GM08714 (cell line): ENCODE measurements around the gene LETM1.

Experiments
- H3K4me3 ChIP-seq: fragments of 200-500 bp; sonication (Bioruptor generic); 2 replicates; pipeline ENCODE4 v1.5.1; 2014; ENCODE audit warnings: mild to moderate bottlenecking, low read length, inconsistent platforms
- ZNF274 ChIP-seq: IDR thresholded peaks from 2 replicates; pipeline ENCODE4 v1.6.1; 2012; ENCODE audit warnings: mild to moderate bottlenecking, low read depth, low read length

The LETM1 gene

DNA sequence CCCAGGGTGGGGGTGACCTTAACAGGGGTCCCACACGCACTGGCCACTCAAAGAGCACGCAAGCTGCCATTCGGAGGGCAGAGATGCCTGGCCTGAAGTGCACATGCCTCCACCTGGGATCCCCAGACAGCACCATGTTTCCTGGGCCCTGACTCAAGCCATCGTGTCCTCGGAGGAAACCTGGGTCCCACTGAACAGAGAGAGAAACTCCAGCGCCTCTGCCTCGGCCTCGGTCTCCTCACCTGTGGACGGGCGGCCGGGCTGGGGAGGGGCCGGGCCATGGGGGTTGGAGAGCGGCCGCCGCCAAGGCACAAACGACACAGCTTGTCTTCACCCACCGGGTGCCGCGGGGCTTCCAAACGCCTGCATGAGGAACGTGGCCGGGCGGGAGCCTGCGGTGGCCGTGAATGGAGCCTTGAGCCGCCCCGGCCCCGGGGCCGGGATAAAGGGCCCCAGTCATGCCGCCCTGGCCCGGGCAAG is 92.8 kb downstream of the LETM1 start:
- no peak overlapping the region for H3K4me3 ChIP-seq
- TF ChIP-seq ZNF274, result no peak

DNA sequence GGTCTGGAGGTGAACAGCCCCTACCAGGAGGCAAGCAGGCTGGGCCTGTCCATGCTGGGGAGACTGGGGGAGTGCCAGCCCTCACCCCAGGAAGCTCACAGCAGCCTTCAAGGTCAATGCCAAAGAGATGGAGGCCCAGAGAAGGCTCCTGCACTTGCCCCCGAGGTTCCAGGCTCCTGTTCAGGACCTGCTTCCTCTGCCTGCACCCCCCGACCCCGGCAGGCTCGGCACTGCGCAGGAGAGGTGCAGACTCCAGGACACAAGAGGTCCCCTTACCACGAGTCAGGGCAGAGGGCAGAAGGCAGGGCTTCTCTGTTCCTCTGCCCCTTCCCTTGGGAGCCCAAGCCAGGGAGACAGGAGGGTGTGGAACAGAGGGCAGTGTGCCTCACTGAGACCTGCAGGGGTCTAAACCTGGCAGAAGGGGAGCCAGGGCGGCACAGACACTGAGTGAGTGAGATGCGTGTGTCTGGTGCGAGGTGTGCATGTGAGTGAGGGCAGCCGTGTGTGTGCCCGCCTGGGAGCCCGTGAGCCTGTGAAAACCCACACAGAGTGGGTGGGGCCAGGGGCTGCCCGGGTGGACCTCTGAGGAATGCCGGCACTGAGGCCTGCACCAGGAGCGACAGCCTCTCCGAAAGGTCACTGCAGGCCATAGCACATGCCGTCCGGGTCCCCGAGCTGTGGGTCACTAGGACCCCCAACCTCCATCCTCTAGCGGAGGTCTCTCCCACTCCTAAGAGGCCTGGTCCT is 93.5 kb downstream of the LETM1 start:
- H3K4me3 ChIP-seq, result no peak overlapping the region
- no peak for TF ChIP-seq ZNF274
